Measurements from ENCODE around the gene CEMIP. TPM values are rescaled to one million over a fixed set of nuclear protein-coding genes. Genes with fewer than 3 reads are reported as not detected.

The CEMIP gene
- total RNA-seq, 1 donor from 2014 or later: 3.6 TPM

DNA sequence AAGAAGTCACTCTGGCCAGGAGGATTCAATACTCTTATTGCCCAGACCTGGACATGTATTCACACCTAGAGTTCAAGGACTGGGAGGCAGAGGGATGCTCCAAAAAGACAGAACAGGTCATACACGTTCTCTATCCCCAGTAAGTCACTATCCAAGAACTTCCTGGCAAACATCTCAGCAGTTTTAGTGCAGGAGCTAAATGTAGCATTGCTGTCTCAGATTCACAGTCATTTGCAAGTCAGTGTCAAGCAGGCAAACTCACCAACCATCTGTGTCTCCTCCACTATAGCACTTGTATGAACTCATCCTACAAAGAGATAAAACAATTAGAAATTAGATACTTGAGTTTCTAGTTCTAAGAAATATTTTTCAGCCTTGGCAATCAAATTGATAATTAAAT, 45.7 kb upstream of the CEMIP start:
- TF ChIP-seq EZH2 (IDR thresholded peaks at IDR 0.05; ENCODE audit: insufficient read depth, low read length): no peak
- TF ChIP-seq, protein P1, sequence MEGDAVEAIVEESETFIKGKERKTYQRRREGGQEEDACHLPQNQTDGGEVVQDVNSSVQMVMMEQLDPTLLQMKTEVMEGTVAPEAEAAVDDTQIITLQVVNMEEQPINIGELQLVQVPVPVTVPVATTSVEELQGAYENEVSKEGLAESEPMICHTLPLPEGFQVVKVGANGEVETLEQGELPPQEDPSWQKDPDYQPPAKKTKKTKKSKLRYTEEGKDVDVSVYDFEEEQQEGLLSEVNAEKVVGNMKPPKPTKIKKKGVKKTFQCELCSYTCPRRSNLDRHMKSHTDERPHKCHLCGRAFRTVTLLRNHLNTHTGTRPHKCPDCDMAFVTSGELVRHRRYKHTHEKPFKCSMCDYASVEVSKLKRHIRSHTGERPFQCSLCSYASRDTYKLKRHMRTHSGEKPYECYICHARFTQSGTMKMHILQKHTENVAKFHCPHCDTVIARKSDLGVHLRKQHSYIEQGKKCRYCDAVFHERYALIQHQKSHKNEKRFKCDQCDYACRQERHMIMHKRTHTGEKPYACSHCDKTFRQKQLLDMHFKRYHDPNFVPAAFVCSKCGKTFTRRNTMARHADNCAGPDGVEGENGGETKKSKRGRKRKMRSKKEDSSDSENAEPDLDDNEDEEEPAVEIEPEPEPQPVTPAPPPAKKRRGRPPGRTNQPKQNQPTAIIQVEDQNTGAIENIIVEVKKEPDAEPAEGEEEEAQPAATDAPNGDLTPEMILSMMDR (IDR thresholded peaks at IDR 0.05; ENCODE audit: insufficient read depth, low read depth, low read length): no peak
- DNase-seq (ENCODE audit: low read depth) (no peak), FAIRE-seq (no peak)
- H3K36me3 ChIP-seq (ENCODE audit: insufficient read depth, low read length): no peaks in the 10 kb centered on the region
- no peaks in the 10 kb centered on the region for H3K9me3 ChIP-seq (ENCODE audit: insufficient read depth, low read depth, low read length)
- no peaks in the 10 kb centered on the region for H3K4me1 ChIP-seq (ENCODE audit: insufficient read depth, low read length)
- Mint-ChIP-seq H3K27ac (ENCODE audit: unreplicated experiment) (no peak overlapping the region), H3K27me3 (ENCODE audit: low read depth, unreplicated experiment) (peaks cover 2% of the 10 kb centered on the region), H3K36me3 (ENCODE audit: low read depth, unreplicated experiment) (peaks cover 5% of the 10 kb centered on the region), H3K9me3 (ENCODE audit: unreplicated experiment) (peaks cover 2% of the 10 kb centered on the region), H3K4me3 (ENCODE audit: unreplicated experiment) (no peak overlapping the region), H3K4me1 (ENCODE audit: low read depth, unreplicated experiment) (peaks cover 3% of the 10 kb centered on the region)
- H3K27me3 ChIP-seq (ENCODE audit: insufficient read depth, low read length): no peaks in the 10 kb centered on the region
- peaks cover 38% of the 10 kb centered on the region for H3K79me2 ChIP-seq (ENCODE audit: insufficient read depth, low read length)
- no peak overlapping the region for H3K9ac ChIP-seq (ENCODE audit: low read length)
- no peak overlapping the region for H3K27ac ChIP-seq (ENCODE audit: low read depth, low read length)
- H4K20me1 ChIP-seq (ENCODE audit: insufficient read depth, low read length): peaks cover 47% of the 10 kb centered on the region
- no peak overlapping the region for H2AFZ ChIP-seq (ENCODE audit: low read depth, low read length)
- H3K4me3 ChIP-seq (ENCODE audit: insufficient read depth, low read depth, low read length): no peak overlapping the region
- H3K4me2 ChIP-seq (ENCODE audit: low read length): no peak overlapping the region

DNA sequence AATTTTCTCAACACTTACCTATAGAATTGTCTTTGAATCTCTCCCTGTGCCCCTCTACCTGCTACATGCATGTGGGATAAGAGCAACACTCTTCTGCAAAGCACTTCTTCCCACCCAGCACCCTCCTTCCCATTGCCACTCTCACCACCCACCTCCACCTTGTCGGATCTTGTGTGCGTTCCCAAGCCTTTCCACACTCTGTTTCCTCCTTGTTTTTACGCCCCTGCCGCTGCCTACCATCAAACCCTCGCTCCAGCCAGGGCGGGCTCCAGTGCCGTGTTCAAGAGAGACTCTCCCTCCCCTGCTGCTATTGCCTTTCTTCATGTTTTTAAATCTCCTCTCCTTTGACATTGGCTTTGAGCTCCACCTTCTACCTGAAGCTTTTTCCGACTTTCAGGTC, 43.8 kb upstream of the CEMIP start:
- Histone ChIP-seq H3K9me3 (ENCODE audit: insufficient read depth, low read depth, low read length) (no peaks in the 10 kb centered on the region), H3K27me3 (ENCODE audit: insufficient read depth, low read length) (no peaks in the 10 kb centered on the region), H4K20me1 (ENCODE audit: insufficient read depth, low read length) (peaks cover 52% of the 10 kb centered on the region), H3K9ac (ENCODE audit: low read length) (no peak overlapping the region), H2AFZ (ENCODE audit: low read depth, low read length) (no peak overlapping the region), H3K4me2 (ENCODE audit: low read length) (no peak overlapping the region), H3K4me1 (ENCODE audit: insufficient read depth, low read length) (no peaks in the 10 kb centered on the region), H3K79me2 (ENCODE audit: insufficient read depth, low read length) (peaks cover 31% of the 10 kb centered on the region), H3K4me3 (ENCODE audit: insufficient read depth, low read depth, low read length) (no peak overlapping the region), H3K36me3 (ENCODE audit: insufficient read depth, low read length) (no peaks in the 10 kb centered on the region), H3K27ac (ENCODE audit: low read depth, low read length) (no peak overlapping the region)
- Mint-ChIP-seq H3K9me3 (ENCODE audit: unreplicated experiment) (peaks cover 6% of the 10 kb centered on the region), H3K27ac (ENCODE audit: unreplicated experiment) (no peak overlapping the region), H3K27me3 (ENCODE audit: low read depth, unreplicated experiment) (peaks cover 2% of the 10 kb centered on the region), H3K36me3 (ENCODE audit: low read depth, unreplicated experiment) (peaks cover 5% of the 10 kb centered on the region), H3K4me1 (ENCODE audit: low read depth, unreplicated experiment) (peaks cover 3% of the 10 kb centered on the region), H3K4me3 (ENCODE audit: unreplicated experiment) (no peak overlapping the region)
- no peak for TF ChIP-seq EZH2 (IDR thresholded peaks at IDR 0.05; ENCODE audit: insufficient read depth, low read length)
- TF ChIP-seq, protein P1 (IDR thresholded peaks at IDR 0.05; ENCODE audit: insufficient read depth, low read depth, low read length): no peak
- DNase-seq (ENCODE audit: low read depth) (no peak), FAIRE-seq (no peak)

DNA sequence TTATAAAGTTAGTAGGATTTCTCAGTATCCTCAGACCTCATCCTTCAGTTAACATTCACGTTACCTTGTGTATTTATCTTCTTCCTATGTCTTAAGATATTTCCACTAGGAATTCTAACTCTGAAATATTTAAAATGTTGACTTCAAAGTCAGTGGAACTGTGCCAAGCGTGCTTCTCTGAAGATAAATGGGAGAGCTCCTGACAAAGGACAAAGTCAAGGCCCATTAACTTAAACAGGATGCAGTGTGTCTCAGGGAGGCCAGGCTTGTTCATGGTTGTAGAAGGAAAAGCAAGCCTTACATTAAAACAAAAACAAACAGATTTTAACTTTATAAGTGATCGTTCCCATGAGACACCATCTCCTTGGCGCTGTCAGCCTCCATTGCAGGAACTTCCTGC, 42.6 kb upstream of the CEMIP start:
- Histone ChIP-seq H3K9ac (ENCODE audit: low read length) (no peak overlapping the region), H3K9me3 (ENCODE audit: insufficient read depth, low read depth, low read length) (no peaks in the 10 kb centered on the region), H3K4me3 (ENCODE audit: insufficient read depth, low read depth, low read length) (no peak overlapping the region), H3K79me2 (ENCODE audit: insufficient read depth, low read length) (peaks cover 26% of the 10 kb centered on the region), H2AFZ (ENCODE audit: low read depth, low read length) (no peak overlapping the region), H3K36me3 (ENCODE audit: insufficient read depth, low read length) (no peaks in the 10 kb centered on the region), H3K27ac (ENCODE audit: low read depth, low read length) (no peak overlapping the region), H3K27me3 (ENCODE audit: insufficient read depth, low read length) (no peaks in the 10 kb centered on the region), H3K4me1 (ENCODE audit: insufficient read depth, low read length) (no peaks in the 10 kb centered on the region), H4K20me1 (ENCODE audit: insufficient read depth, low read length) (peaks cover 56% of the 10 kb centered on the region), H3K4me2 (ENCODE audit: low read length) (no peak overlapping the region)
- FAIRE-seq (peak; percentile 39), DNase-seq (ENCODE audit: low read depth) (peak; percentile 48)
- H3K36me3 Mint-ChIP-seq (ENCODE audit: low read depth, unreplicated experiment): peaks cover 5% of the 10 kb centered on the region
- H3K4me3 Mint-ChIP-seq (ENCODE audit: unreplicated experiment): no peak overlapping the region
- no peaks in the 10 kb centered on the region for H3K4me1 Mint-ChIP-seq (ENCODE audit: low read depth, unreplicated experiment)
- H3K9me3 Mint-ChIP-seq (ENCODE audit: unreplicated experiment): peaks cover 9% of the 10 kb centered on the region
- TF ChIP-seq, protein P1 (IDR thresholded peaks at IDR 0.05; ENCODE audit: insufficient read depth, low read depth, low read length): no peak
- TF ChIP-seq EZH2 (IDR thresholded peaks at IDR 0.05; ENCODE audit: insufficient read depth, low read length): no peak
- peaks cover 2% of the 10 kb centered on the region for H3K27me3 Mint-ChIP-seq (ENCODE audit: low read depth, unreplicated experiment)
- H3K27ac Mint-ChIP-seq (ENCODE audit: unreplicated experiment): no peak overlapping the region
